OCI-LY3 (cell line): Measurements from ENCODE around the gene WNT11.
A peak's percentile ranks its signal among the peaks of the same experiment; 100 is the strongest.

ENCODE experiments used
- H2AFZ ChIP-seq: fragments of 200-600, 300-600 bp; shearing (Covaris generic); 2 replicates; pipeline ENCODE4 v1.6.0; 2014; ENCODE audit warnings: antibody characterized with exemption, low read depth, low read length
- H3K27ac ChIP-seq: fragments of 200-600, 300-600 bp; sonication (generic); 2 replicates; pipeline ENCODE4 v1.5.1; 2014; ENCODE audit warnings: mild to moderate bottlenecking, low read length, moderate library complexity, mixed read lengths
- H3K27me3 ChIP-seq: fragments of 200-600, 300-600 bp; sonication (generic); 2 replicates; pipeline ENCODE4 v1.6.1; 2014; ENCODE audit warnings: low read depth, low read length, mixed read lengths
- H3K36me3 ChIP-seq: fragments of 200-600, 300-600 bp; sonication (generic); replicated peaks from 2 replicates; pipeline ENCODE3; 2014; ENCODE audit warnings: low read depth, low read length, mixed read lengths
- H3K4me1 ChIP-seq: fragments of 300-600, 200-600 bp; sonication (generic); 2 replicates; pipeline ENCODE4 v1.6.1; 2014; ENCODE audit warnings: low read length, mixed read lengths
- H3K4me2 ChIP-seq: fragments of 200-600, 300-600 bp; sonication (generic); 2 replicates; pipeline ENCODE4 v1.6.1; 2014; ENCODE audit warnings: low read length, mixed read lengths
- H3K4me3 ChIP-seq: fragments of 300-600, 200-600 bp; sonication (generic); 2 replicates; pipeline ENCODE4 v1.5.1; 2014; ENCODE audit warnings: antibody characterized with exemption, mild to moderate bottlenecking, low read length, moderate library complexity
- H3K79me2 ChIP-seq: fragments of 300-600, 200-600 bp; shearing (Covaris generic); 2 replicates; pipeline ENCODE4 v1.6.1; 2014; ENCODE audit warnings: mild to moderate bottlenecking, low read length, mixed read lengths
- H3K9ac ChIP-seq: fragments of 300-600, 200-600 bp; shearing (Covaris generic); 2 replicates; pipeline ENCODE4 v1.6.0; 2014; ENCODE audit warnings: mild to moderate bottlenecking, low read length, moderate library complexity
- H3K9me3 ChIP-seq: fragments of 200-600, 300-600 bp; shearing (Covaris generic); 2 replicates; pipeline ENCODE4 v1.6.1; 2014; ENCODE audit warnings: low read length, mixed read lengths; ENCODE audit not compliant: insufficient read depth
- H4K20me1 ChIP-seq: fragments of 200-600, 300-600 bp; sonication (generic); 2 replicates; pipeline ENCODE4 v1.6.1; 2016; ENCODE audit warnings: low read length, mixed read lengths; ENCODE audit not compliant: insufficient read depth
- EZH2phosphoT487 ChIP-seq: fragments of 200-600 bp; shearing (Covaris generic); IDR thresholded peaks from 2 replicates; pipeline ENCODE4 v1.6.1; 2018; ENCODE audit warnings: antibody characterized with exemption, mixed run types, low read depth
- TF ChIP-seq, protein P1 (sequence below): fragments of 200-600, 300-600 bp; sonication (generic); IDR thresholded peaks from 2 replicates; pipeline ENCODE4 v1.5.1; 2014; ENCODE audit warnings: antibody characterized with exemption, low read length, low read depth

The WNT11 gene

DNA sequence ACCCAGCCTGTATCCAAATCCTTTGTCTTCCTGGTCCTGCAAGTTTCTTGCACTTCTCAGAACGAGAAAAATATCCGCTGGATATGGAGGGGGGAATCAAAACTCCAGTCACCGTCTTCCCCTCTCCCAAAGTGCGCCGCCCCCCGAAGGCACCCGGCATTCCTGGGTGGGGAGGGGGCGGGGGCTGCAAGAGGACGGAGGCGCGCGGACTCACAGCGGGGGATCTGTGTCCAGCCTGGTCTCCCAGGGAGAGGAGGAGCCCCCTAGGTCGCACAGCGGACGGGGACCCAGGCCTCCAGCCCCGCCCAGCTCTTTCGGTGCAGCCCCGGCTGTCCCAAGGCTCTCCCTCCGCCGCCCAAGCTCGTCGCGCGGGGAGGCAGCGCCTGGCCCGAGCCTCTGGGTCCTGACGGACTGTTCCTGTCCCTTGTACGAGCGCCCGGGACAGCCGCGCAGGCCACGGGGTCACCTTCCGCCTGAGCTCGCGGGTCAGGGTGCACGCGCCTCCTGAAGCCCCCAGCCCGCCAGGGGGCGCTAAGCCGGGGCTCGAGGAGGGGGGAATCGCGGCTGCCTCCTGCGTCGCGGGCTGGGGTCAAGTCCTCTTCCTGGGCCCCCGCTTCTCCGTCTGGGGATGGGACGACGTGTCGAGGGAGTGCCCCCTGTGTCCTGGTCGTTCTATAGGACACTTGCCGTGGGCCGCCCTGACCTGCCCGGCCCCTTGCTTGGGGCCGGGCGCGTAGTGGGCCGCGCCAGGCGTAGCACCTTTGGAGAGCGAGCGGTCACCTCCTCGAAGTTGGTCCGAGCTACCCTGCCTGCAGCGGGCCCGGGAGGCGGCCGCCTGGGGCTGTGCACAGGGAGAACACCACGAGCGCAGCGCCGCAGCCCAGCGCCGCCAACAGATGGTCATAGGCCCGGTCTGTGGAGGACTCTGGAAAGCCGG is 2.4 kb upstream of the WNT11 start:
- Histone ChIP-seq H3K79me2 (no peaks in the 10 kb centered on the region), H3K9ac (peak overlapping the region; percentile 38; the same call in 1 of the 2 replicates), H4K20me1 (no peaks in the 10 kb centered on the region), H3K4me3 (peak overlapping the region; percentile 75), H3K4me1 (peaks cover 11% of the 10 kb centered on the region), H3K36me3 (no peaks in the 10 kb centered on the region), H2AFZ (peak overlapping the region; percentile 35; the same call in 1 of the 2 replicates), H3K4me2 (peak overlapping the region; percentile 89), H3K9me3 (no peaks in the 10 kb centered on the region), H3K27ac (no peak overlapping the region), H3K27me3 (peaks cover 27% of the 10 kb centered on the region; the same call in 1 of the 2 replicates)
- TF ChIP-seq, protein P1, sequence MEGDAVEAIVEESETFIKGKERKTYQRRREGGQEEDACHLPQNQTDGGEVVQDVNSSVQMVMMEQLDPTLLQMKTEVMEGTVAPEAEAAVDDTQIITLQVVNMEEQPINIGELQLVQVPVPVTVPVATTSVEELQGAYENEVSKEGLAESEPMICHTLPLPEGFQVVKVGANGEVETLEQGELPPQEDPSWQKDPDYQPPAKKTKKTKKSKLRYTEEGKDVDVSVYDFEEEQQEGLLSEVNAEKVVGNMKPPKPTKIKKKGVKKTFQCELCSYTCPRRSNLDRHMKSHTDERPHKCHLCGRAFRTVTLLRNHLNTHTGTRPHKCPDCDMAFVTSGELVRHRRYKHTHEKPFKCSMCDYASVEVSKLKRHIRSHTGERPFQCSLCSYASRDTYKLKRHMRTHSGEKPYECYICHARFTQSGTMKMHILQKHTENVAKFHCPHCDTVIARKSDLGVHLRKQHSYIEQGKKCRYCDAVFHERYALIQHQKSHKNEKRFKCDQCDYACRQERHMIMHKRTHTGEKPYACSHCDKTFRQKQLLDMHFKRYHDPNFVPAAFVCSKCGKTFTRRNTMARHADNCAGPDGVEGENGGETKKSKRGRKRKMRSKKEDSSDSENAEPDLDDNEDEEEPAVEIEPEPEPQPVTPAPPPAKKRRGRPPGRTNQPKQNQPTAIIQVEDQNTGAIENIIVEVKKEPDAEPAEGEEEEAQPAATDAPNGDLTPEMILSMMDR = peak; percentile 86
- no peak for TF ChIP-seq EZH2phosphoT487

DNA sequence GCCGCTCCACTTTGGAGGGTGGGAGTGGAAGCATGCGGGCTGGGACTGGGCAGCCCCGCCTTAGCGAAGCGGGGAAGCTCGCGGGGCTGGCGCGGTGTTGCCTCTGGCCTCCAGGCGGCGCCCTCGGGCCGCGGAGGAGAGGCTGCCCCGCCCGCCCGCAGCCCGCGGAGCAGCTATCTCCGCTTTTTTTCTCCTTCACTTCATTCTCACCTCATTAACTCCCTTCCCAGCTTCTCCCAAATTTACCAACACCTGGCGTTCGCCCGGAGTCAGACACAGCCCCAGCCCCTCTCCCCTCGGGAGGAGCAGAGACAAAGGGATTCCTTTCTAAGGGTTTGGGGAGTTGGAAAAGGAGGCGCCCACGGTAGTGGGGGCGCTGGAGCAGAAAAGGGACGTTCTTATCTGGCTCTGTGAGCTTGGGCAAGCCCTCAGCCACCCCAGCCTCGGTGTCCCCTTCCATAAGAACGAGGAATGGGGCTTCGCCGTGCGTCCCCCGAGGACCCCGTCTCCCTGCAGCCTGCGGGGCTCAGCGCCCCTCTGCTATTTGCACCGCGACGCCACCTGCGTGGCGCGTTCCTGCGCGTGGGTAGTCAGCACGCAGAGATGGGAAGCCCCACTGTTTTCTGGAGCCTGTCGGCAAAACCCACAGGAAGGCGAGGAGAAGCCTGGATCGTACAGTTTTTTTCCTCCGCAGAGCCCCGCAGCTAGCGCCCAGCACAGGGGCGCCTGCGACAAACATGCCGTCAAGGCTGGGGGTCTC is 1.5 kb upstream of the WNT11 start:
- peak overlapping the region; percentile 55; the same call in 1 of the 2 replicates for H2AFZ ChIP-seq
- H3K27me3 ChIP-seq = peaks cover 27% of the 10 kb centered on the region; the same call in 1 of the 2 replicates
- H3K27ac ChIP-seq = no peak overlapping the region
- H3K9ac ChIP-seq = peak overlapping the region; percentile 38; the same call in 1 of the 2 replicates
- H3K4me1 ChIP-seq = peaks cover 11% of the 10 kb centered on the region
- H3K4me3 ChIP-seq = peak overlapping the region; percentile 75
- peak overlapping the region; percentile 89 for H3K4me2 ChIP-seq
- H3K79me2 ChIP-seq = no peaks in the 10 kb centered on the region
- TF ChIP-seq, protein P1 = peak; percentile 91
- no peak for TF ChIP-seq EZH2phosphoT487
- no peaks in the 10 kb centered on the region for H3K9me3 ChIP-seq
- no peaks in the 10 kb centered on the region for H3K36me3 ChIP-seq
- no peaks in the 10 kb centered on the region for H4K20me1 ChIP-seq

DNA sequence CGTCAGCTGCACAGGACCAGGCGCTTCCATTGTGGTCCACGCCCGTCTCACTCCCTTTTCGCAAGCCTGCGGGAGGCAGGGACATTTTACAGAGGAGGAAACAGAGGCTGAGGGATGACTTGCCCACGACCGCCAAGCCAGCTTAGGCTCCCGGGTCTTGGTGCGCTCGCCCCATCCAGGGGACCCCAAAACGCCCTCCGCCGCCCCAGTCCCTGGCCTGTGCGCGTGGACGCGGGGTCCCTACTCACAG is 300 bp downstream of the WNT11 start:
- Histone ChIP-seq H3K36me3 (no peaks in the 10 kb centered on the region), H3K9me3 (no peaks in the 10 kb centered on the region), H3K9ac (no peak overlapping the region), H3K27me3 (peaks cover 23% of the 10 kb centered on the region; the same call in 1 of the 2 replicates), H2AFZ (no peak overlapping the region), H3K4me1 (peaks cover 11% of the 10 kb centered on the region), H3K4me2 (no peak overlapping the region), H3K27ac (no peak overlapping the region), H4K20me1 (no peaks in the 10 kb centered on the region), H3K79me2 (no peaks in the 10 kb centered on the region), H3K4me3 (no peak overlapping the region)
- TF ChIP-seq, protein P1 = no peak
- no peak for TF ChIP-seq EZH2phosphoT487
